DMS53 (cell line): ENCODE measurements around the gene DPEP2.
"Not testable (repeated sequence)": the region's sequence is repeated elsewhere in the genome, so short reads cannot be mapped to it uniquely, and the experiment has no call there.

Source experiments
- DNase-seq: peaks from one replicate; lab custom pipeline; 2025; lab: John Stamatoyannopoulos, UW

Gene DPEP2

GRCh38 chr16:67976205-67976604 is 23.1 kb downstream of the DPEP2 start:
- no peak for DNase-seq

GRCh38 chr16:67975321-67976105 is 23.8 kb downstream of the DPEP2 start:
- DNase-seq: no peak

GRCh38 chr16:67972285-67972684 is 27.0 kb downstream of the DPEP2 start:
- DNase-seq: not testable (repeated sequence)

- DNase-seq: no peak
Observed at GRCh38 chr16:67971111-67971510, 28.2 kb downstream of the DPEP2 start.

- DNase-seq: peak; percentile 41
Observed at GRCh38 chr16:67969254-67970039, 29.8 kb downstream of the DPEP2 start.

- peak; percentile 77 for DNase-seq
Observed at GRCh38 chr16:67968400-67969253, 30.7 kb downstream of the DPEP2 start, which contains the start of gene SLC12A4. TSS of gene SLC12A4 (minus strand) at chr16:67968637. CDS start at chr16:67968553, 84 bp downstream.

- DNase-seq: peak; percentile 53
Observed at GRCh38 chr16:67967958-67968399, 31.3 kb downstream of the DPEP2 start.

- DNase-seq: no peak
Observed at GRCh38 chr16:67967183-67967957, 31.9 kb downstream of the DPEP2 start.

- DNase-seq: no peak
Observed at GRCh38 chr16:67966549-67967182, 32.6 kb downstream of the DPEP2 start.

- DNase-seq: no peak
Observed at GRCh38 chr16:67965668-67966548, 33.4 kb downstream of the DPEP2 start.

GRCh38 chr16:67964477-67965131 is 34.7 kb downstream of the DPEP2 start:
- no peak for DNase-seq

GRCh38 chr16:67963662-67964321 is 35.5 kb downstream of the DPEP2 start:
- DNase-seq: peak; percentile 45

- no peak for DNase-seq
Observed at GRCh38 chr16:67963292-67963661, 36.0 kb downstream of the DPEP2 start.

GRCh38 chr16:67962135-67962534 is 37.1 kb downstream of the DPEP2 start:
- no peak for DNase-seq

GRCh38 chr16:67961551-67961957 is 37.7 kb downstream of the DPEP2 start:
- DNase-seq: peak; percentile 98

- no peak for DNase-seq
Observed at GRCh38 chr16:67959536-67960329, 39.6 kb downstream of the DPEP2 start.

- DNase-seq: no peak
Observed at GRCh38 chr16:67957622-67958021, 41.7 kb downstream of the DPEP2 start.
